Activated CD8-positive, alpha-beta T cell treated with anti-CD3 and anti-CD28 coated beads for 36 hours (primary cell): ENCODE measurements around the gene MEGF8. TPM values are rescaled to one million over a fixed set of nuclear protein-coding genes. Genes with fewer than 3 reads are reported as not detected.

Experiments
- ATAC-seq: fragments of 200-7000 bp; cut with Tn5 transposase; one replicate; pipeline ENCODE4 v1.10.0; 2021; ENCODE audit warnings: mild to moderate bottlenecking, moderate library complexity
- CTCF ChIA-PET: fragments of 350-600 bp; sonication (Branson Sonifier 250); formaldehyde crosslinking; loops from one replicate; lab custom pipeline; 2021; ENCODE audit warnings: antibody characterized with exemption; lab: Charles Lee
- POLR2A ChIA-PET: fragments of 350-600 bp; sonication (Branson Sonifier 250); formaldehyde crosslinking; loops from one replicate; lab custom pipeline; 2021; ENCODE audit warnings: antibody characterized with exemption; lab: Charles Lee
- DNase-seq: peaks from one replicate; pipeline ENCODE4 v3.0.0-alpha.2; 2020
- H3K27ac Mint-ChIP-seq: one replicate; pipeline ENCODE4 v1.8.0; 2021; ENCODE audit warnings: mild to moderate bottlenecking, mixed read lengths
- H3K27me3 Mint-ChIP-seq: one replicate; pipeline ENCODE4 v1.8.0; 2021; ENCODE audit warnings: mixed read lengths
- H3K36me3 Mint-ChIP-seq: one replicate; pipeline ENCODE4 v1.8.0; 2021; ENCODE audit warnings: low read depth, mixed read lengths
- H3K4me1 Mint-ChIP-seq: one replicate; pipeline ENCODE4 v1.8.0; 2021; ENCODE audit warnings: low read depth, mixed read lengths
- H3K4me3 Mint-ChIP-seq: one replicate; pipeline ENCODE4 v1.8.0; 2021; ENCODE audit warnings: mild to moderate bottlenecking, moderate library complexity, mixed read lengths
- H3K9me3 Mint-ChIP-seq: one replicate; pipeline ENCODE4 v1.8.0; 2021; ENCODE audit warnings: mixed read lengths
- intact Hi-C: fragments of 100-400 bp; cut with micrococcal nuclease; formaldehyde crosslinking; loops from one replicate; pipeline ENCODE4 v1.10.0; 2022
- total RNA-seq, 2 experiments: library from RNA; stranded (reverse); gene quantifications; one replicate each; pipeline ENCODE4 v1.2.3, GENCODE V29; 2021
- TF ChIP-seq, protein P1 (sequence below): fragments of 200-600 bp; IDR thresholded peaks from one replicate; pipeline ENCODE4 v1.8.0; 2022; ENCODE audit warnings: antibody characterized with exemption, mild to moderate bottlenecking

The MEGF8 gene
- total RNA-seq, 2 experiments from 2014 or later, result 7.0 to 8.0 TPM

DNA sequence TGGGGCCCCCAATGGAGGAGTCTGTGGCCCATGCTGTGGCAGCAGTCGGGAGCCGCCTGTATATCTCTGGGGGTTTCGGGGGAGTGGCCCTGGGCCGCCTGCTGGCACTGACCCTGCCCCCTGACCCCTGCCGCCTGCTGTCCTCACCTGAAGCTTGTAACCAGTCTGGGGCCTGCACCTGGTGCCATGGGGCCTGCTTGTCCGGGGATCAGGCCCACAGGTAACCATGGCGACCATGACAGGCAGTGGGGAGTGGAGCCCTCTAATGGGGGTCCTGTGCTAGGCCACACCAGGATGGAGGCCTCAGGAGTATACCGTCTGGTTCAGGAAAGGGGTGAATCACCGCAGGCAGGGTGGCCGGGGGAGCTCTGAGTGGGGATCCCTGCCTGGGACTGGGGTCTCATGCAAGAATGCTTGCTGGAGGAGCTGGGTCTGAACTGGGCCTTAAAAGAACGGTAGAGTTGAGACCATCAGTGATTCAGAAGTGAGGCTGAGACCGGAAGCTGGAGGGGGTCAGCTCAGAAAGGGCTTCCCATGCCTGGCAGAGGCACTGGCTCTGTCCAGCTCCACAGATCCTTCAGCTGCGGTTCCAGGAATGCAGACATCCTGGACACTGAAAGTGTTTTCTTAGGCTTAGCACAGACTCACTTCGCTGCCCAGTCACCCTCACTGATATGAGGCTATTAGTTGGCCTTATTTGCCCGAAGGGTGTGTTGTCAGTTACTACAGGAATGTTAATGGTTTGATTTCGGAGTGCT is 35.5 kb downstream of the MEGF8 start:
- Mint-ChIP-seq H3K4me1 (no peaks in the 10 kb centered on the region), H3K4me3 (no peak overlapping the region), H3K9me3 (no peaks in the 10 kb centered on the region), H3K27ac (no peak overlapping the region), H3K27me3 (no peaks in the 10 kb centered on the region), H3K36me3 (peaks cover 12% of the 10 kb centered on the region)
- ATAC-seq (no peak), DNase-seq (no peak)
- TF ChIP-seq, protein P1, sequence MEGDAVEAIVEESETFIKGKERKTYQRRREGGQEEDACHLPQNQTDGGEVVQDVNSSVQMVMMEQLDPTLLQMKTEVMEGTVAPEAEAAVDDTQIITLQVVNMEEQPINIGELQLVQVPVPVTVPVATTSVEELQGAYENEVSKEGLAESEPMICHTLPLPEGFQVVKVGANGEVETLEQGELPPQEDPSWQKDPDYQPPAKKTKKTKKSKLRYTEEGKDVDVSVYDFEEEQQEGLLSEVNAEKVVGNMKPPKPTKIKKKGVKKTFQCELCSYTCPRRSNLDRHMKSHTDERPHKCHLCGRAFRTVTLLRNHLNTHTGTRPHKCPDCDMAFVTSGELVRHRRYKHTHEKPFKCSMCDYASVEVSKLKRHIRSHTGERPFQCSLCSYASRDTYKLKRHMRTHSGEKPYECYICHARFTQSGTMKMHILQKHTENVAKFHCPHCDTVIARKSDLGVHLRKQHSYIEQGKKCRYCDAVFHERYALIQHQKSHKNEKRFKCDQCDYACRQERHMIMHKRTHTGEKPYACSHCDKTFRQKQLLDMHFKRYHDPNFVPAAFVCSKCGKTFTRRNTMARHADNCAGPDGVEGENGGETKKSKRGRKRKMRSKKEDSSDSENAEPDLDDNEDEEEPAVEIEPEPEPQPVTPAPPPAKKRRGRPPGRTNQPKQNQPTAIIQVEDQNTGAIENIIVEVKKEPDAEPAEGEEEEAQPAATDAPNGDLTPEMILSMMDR, result no peak
- intact Hi-C loops, result no loop called here
- ChIA-PET CTCF (interaction anchor here (1.0 kb wide), 1 partner anchor 326 kb away, joined by 3 read pairs; no protein-coding TSS in a partner anchor), POLR2A (no interaction called here)

- Mint-ChIP-seq H3K27me3 (no peaks in the 10 kb centered on the region), H3K4me1 (no peaks in the 10 kb centered on the region), H3K36me3 (peaks cover 12% of the 10 kb centered on the region), H3K9me3 (no peaks in the 10 kb centered on the region), H3K4me3 (no peak overlapping the region), H3K27ac (no peak overlapping the region)
- ChIA-PET CTCF (interaction anchor here (1.0 kb wide), 1 partner anchor 327 kb away, joined by 3 read pairs; no protein-coding TSS in a partner anchor), POLR2A (no interaction called here)
- DNase-seq (no peak), ATAC-seq (no peak)
- intact Hi-C loops, result no loop called here
- TF ChIP-seq, protein P1, result no peak
Measured at GRCh38 chr19:42361545-42361910, 36.1 kb downstream of the MEGF8 start.

GRCh38 chr19:42362342-42362741 is 36.9 kb downstream of the MEGF8 start:
- no peak overlapping the region for H3K27ac Mint-ChIP-seq
- H3K4me1 Mint-ChIP-seq, result no peaks in the 10 kb centered on the region
- peaks cover 12% of the 10 kb centered on the region for H3K36me3 Mint-ChIP-seq
- DNase-seq (no peak), ATAC-seq (no peak)
- no peaks in the 10 kb centered on the region for H3K9me3 Mint-ChIP-seq
- TF ChIP-seq, protein P1, result no peak
- intact Hi-C loops, result no loop called here
- ChIA-PET CTCF (no interaction called here), POLR2A (no interaction called here)
- no peak overlapping the region for H3K4me3 Mint-ChIP-seq
- H3K27me3 Mint-ChIP-seq, result no peaks in the 10 kb centered on the region

DNA sequence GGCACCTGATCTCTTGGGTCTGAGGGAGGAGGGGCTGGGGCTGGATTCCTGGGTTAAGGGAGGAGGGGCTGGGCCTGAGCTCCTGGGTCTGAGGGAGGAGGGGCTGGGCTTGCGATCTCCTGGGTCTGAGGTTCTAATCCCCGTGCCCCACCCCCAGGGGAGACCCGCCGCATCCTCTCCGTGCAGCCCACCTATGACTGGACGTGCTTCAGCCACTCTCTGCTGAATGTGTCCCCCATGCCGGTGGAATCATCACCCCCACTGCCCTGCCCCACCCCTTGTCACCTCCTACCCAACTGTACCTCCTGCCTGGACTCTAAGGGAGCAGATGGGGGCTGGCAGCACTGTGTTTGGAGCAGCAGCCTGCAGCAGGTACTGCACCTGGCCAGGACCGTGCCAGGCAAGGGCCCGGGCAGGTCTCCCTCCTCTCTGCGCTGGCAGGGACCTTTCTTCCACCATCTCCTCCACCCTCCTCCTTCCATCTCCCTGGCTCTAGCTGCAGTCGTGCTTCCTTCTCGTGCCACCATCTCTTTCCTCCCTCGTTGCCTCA is 37.5 kb downstream of the MEGF8 start:
- ATAC-seq (no peak), DNase-seq (no peak)
- TF ChIP-seq, protein P1, result no peak
- H3K36me3 Mint-ChIP-seq, result peaks cover 12% of the 10 kb centered on the region
- ChIA-PET POLR2A (no interaction called here), CTCF (no interaction called here)
- H3K4me1 Mint-ChIP-seq, result no peaks in the 10 kb centered on the region
- H3K9me3 Mint-ChIP-seq, result no peaks in the 10 kb centered on the region
- intact Hi-C loops, result no loop called here
- no peak overlapping the region for H3K4me3 Mint-ChIP-seq
- no peak overlapping the region for H3K27ac Mint-ChIP-seq
- H3K27me3 Mint-ChIP-seq, result no peaks in the 10 kb centered on the region

DNA sequence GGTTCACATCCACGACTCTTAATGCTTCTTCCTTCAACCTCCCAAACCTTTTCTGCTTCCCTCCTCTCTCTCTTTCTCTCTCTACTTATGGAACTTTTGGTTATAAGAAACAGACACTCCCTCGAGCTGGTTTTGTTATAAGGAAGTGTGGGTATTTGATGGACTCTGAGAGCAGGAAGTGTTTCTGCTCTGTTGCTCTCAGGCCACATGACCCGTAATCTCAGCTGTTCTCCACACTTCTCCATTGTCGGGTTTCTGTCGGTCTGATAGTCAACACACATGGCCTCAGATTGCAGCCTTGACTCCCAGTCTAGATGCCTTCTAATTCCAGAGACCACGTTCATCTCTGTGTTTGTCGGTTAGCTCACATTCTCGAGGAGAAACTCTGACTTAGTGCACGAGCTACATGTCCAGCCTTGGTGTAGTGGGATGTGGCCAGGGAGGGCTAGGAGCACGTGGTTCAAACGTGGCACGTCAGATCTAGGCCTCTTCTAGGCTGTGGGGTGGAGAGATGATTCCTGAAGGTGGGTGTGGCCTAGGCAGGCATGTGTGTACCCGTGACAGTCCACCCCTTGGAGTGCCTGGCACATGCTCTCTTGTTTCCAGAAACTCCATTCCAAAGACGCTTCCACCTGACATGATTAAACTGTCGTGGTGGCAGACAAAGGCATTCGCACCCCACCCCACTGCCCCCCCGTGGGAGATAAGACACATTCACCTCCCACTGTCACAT is 38.3 kb downstream of the MEGF8 start:
- Mint-ChIP-seq H3K36me3 (peaks cover 12% of the 10 kb centered on the region), H3K27me3 (no peaks in the 10 kb centered on the region), H3K27ac (no peak overlapping the region), H3K9me3 (no peaks in the 10 kb centered on the region), H3K4me1 (no peaks in the 10 kb centered on the region), H3K4me3 (no peak overlapping the region)
- ATAC-seq (no peak), DNase-seq (no peak)
- ChIA-PET POLR2A (no interaction called here), CTCF (no interaction called here)
- TF ChIP-seq, protein P1, result no peak
- intact Hi-C loops, result no loop called here
